Mammary epithelial cell (primary cell): ENCODE results near the gene MARCHF6.

Source experiments
- EZH2 ChIP-seq: IDR thresholded peaks from 2 replicates; pipeline ENCODE4 v1.6.1; 2012; ENCODE audit warnings: low read length, inconsistent platforms, borderline replicate concordance
- TF ChIP-seq, protein P1 (sequence below), 2 donors: IDR thresholded peaks in 1 of 2; conservative IDR thresholded peaks in 1 of 2; 2 replicates each; pipeline ENCODE4 v1.5.1; 2011 to 2012; ENCODE audit warnings: inconsistent platforms in 2 of 2, low read length in 2 of 2, mild to moderate bottlenecking in 2 of 2, control low read depth in 1 of 2, low read depth in 1 of 2; ENCODE audit not compliant: insufficient read depth in 1 of 2; ENCODE audit errors: extremely low read depth in 1 of 2

DNA sequence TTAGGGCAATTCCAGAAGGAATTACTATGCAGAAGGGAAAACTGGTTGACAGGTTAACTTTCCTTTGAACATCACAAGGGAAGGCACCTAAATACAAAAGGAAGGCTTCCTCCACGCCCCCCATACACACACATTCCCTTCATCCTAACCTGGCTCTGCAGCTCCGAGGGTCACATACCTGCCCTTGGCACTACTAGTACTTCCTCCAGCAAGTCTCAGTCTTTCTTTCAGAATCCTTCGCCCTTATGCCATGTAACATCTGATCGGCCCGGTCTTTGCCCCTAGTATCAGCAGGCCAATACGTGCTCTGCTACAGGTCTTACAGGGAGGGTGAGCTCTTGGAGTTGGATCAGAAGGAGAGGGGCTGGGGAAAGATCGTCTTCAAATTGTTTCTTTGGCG is 1.6 kb upstream of the MARCHF6 start:
- TF ChIP-seq, protein P1, sequence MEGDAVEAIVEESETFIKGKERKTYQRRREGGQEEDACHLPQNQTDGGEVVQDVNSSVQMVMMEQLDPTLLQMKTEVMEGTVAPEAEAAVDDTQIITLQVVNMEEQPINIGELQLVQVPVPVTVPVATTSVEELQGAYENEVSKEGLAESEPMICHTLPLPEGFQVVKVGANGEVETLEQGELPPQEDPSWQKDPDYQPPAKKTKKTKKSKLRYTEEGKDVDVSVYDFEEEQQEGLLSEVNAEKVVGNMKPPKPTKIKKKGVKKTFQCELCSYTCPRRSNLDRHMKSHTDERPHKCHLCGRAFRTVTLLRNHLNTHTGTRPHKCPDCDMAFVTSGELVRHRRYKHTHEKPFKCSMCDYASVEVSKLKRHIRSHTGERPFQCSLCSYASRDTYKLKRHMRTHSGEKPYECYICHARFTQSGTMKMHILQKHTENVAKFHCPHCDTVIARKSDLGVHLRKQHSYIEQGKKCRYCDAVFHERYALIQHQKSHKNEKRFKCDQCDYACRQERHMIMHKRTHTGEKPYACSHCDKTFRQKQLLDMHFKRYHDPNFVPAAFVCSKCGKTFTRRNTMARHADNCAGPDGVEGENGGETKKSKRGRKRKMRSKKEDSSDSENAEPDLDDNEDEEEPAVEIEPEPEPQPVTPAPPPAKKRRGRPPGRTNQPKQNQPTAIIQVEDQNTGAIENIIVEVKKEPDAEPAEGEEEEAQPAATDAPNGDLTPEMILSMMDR (conservative IDR thresholded peaks at IDR 0.05 in 1 of 2, IDR thresholded peaks at IDR 0.05 in 1 of 2; ENCODE audit: extremely low read depth in 1 of 2, insufficient read depth in 1 of 2, low read depth in 1 of 2, low read length in 2 of 2), result no peak
- no peak for TF ChIP-seq EZH2
